HL-60/S4 (cell line): ENCODE measurements around the gene SETDB1.
"Not testable (repeated sequence)": the region's sequence is repeated elsewhere in the genome, so short reads cannot be mapped to it uniquely, and the experiment has no call there.

Source experiments
- in situ Hi-C: fragments of 300-500 bp; cut with MboI; formaldehyde crosslinking; loops from 2 replicates; pipeline ENCODE4 v1.14.3; 2022; ENCODE audit warnings: low sequenced_read_pairs

Gene SETDB1

DNA sequence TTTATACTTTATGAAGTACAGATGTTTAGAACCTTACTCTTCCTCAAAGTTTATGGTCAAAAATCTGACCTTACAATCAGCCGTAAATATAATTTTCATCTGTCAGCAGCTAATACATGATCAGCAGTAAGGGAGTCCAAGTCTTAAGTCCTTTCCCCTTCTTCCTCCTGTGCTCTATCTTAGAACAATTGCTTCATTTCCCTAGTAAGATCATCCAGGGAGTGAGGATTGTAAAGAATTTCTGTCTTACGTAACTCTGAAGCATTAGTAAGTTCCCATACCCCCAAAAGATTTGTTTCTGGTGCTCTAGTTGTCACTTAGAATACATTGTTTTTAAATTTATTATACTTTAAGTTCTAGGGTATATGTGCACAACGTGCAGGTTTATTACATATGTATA is 2.1 kb downstream of the SETDB1 start:
- in situ Hi-C loops = no loop called here

DNA sequence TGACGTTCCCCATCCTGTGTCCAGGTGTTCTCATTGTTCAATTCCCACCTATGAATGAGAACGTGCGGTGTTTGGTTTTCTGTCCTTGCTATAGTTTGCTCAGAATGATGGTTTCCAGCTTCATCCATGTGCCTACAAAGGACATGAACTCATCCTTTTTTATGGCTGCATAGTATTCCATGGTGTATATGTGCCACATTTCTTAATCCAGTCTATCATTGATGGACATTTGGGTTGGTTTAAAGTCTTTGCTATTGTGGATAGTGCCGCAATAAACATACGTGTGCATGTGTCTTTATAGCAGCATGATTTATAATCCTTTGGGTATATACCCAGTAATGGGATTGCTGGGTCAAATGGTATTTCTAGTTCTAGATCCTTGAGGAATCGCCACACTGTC is 2.6 kb downstream of the SETDB1 start:
- in situ Hi-C loops = not testable (repeated sequence)

DNA sequence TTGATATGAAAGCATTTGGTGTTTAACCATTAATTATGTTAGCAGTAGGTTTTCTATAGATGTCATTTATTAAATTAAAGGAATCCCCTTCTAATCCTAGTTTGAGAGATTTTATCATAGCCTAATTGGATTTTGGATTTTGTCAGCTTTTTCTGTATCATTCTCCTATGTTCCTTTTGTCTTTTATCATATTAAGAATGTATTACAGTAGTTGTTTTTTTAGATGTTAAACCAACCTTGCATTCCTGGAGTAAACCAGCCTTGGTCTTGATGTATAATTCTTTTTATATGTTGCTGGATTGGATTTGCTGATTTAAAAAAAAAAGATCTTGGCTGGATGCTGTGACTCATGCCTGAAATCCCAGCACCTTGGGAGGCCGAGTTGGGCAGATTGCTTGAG is 5.6 kb downstream of the SETDB1 start:
- in situ Hi-C loops = no loop called here

DNA sequence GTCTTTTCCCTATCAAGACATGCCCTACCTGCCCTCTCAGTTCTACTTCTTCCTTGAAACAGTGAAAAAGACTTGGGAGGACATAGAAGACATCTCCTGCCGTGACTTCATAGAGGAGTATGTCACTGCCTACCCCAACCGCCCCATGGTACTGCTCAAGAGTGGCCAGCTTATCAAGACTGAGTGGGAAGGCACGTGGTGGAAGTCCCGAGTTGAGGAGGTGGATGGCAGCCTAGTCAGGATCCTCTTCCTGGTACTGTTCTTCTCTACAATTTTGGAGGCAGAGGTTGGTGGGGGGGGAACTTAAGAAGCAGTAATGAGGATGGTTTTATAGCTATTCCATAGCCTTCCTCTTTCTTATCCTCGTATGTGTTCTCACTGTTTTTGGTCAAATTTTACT is 18.7 kb downstream of the SETDB1 start:
- in situ Hi-C loops = no loop called here

DNA sequence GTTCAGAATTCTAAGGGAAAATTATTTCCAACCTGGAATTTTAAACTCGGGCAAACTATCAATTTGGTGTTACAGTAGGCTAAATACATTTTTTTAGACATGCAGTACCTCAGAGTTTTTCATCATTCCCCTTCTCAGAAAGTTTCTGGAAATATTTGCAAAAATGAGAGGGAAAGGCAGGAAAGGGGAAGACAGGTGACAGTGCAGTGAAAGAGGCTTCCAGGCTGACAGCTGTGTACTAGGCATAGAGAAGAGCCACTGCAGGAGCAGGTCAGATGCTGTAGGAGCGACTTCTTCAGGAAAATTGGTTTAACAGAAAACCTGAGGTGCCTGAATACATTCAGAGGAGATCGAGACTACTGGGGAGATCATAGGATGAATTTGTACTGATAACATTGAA is 28.5 kb downstream of the SETDB1 start:
- in situ Hi-C loops = no loop called here

DNA sequence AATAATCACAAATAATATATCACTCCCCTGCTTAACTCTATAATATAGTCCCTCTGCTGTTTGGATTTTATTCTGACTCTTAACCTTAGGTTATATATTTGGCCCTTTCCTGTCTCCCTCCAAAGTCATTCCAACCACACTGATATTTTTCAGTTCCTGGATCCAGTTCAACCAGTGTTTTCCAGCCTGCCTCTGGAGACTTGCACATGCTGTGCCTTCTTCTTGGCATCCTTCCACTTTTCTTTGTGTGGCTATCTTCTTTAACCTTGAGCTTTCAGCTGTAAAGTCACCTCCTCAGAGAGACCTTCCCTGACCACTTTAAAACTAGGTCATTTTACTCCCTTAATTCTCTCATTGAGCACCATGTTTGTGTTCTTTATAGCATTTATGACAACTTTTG is 29.1 kb downstream of the SETDB1 start:
- in situ Hi-C loops = no loop called here

DNA sequence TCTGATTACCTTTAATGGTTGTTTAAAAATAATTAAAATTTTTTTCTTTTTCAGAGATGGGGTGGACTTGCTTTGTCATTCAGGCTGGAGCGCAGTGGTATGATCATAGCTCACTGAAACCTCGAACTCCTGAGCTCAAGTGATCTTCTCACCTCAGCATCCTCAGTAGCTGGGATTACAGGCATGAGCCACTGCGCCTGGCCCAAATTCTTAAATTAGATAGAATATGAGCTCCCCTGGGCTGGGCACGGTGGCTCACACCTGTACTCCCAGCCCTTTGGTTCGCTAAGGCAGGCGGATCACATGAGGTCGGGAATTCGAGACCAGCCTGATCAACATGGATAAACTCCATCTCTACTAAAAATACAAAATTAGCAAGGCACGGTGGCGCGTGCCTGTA is 31.5 kb downstream of the SETDB1 start:
- in situ Hi-C loops = no loop called here

DNA sequence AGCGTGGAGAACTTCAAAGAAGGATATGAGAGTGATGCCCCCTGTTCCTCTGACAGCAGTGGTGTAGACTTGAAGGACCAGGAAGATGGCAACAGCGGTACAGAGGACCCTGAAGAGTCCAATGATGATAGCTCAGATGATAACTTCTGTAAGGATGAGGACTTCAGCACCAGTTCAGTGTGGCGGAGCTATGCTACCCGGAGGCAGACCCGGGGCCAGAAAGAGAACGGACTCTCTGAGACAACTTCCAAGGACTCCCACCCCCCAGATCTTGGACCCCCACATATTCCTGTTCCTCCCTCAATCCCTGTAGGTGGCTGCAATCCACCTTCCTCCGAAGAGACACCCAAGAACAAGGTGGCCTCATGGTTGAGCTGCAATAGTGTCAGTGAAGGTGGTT is 34.5 kb downstream of the SETDB1 start:
- in situ Hi-C loops = no loop called here

DNA sequence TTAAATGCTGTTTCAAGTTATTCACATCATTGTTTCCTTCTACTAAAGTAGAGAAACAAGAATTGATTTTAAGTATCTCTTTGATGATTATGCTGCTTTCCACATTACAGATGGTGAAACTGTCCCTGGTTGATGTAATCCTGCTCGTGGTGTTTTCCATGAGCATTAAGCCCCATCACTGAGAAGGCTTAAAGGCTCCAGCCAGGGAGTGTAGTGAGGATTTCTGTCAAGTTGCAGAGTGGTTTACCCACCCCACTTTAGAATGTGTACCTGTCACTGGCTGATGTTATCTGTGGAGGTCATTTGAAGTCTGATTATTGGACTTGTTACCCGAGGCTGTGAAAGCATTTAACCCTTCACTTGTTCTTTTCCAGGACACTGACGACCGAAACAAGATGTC is 35.6 kb downstream of the SETDB1 start:
- in situ Hi-C loops = no loop called here

DNA sequence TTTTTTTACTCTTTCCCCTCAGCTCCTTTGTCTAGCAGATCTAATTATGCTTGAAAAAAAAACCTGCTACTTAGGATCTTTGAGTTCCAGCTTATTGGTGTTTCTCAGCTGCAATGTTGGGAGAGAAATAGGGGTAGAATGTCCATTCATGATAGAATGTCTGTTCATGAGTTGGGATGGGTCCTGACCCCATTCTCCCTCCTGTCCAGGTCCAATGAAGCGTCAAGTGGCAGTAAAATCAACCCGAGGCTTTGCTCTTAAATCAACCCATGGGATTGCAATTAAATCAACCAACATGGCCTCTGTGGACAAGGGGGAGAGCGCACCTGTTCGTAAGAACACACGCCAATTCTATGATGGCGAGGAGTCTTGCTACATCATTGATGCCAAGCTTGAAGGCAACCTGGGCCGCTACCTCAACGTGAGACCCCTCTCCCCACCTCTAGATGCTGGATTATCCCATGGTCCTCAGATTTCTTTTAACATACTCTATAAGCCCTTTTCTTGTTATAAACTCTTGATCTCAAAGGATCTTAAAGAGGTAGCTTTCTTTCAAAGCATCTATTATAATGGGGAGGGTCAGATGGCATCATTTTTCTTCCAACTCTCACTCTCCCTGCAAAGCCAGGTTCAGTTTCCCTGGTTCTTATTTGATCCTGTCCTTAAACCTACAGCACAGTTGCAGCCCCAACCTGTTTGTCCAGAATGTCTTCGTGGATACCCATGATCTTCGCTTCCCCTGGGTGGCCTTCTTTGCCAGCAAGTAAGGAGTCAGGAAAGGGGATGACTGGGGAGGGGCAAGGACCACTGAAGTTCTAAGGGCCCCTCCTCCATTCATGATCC is 37.4 kb downstream of the SETDB1 start:
- in situ Hi-C loops = no loop called here

DNA sequence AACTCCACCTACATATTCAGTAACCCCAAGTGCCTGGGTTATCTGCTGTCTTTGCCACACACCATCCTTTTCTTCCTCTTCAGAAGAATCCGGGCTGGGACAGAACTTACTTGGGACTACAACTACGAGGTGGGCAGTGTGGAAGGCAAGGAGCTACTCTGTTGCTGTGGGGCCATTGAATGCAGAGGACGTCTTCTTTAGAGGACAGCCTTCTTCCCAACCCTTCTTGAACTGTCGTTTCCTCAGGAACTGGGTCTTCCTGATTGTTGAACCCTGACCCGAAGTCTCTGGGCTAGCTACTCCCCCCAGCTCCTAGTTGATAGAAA is 38.0 kb downstream of the SETDB1 start:
- in situ Hi-C loops = no loop called here

DNA sequence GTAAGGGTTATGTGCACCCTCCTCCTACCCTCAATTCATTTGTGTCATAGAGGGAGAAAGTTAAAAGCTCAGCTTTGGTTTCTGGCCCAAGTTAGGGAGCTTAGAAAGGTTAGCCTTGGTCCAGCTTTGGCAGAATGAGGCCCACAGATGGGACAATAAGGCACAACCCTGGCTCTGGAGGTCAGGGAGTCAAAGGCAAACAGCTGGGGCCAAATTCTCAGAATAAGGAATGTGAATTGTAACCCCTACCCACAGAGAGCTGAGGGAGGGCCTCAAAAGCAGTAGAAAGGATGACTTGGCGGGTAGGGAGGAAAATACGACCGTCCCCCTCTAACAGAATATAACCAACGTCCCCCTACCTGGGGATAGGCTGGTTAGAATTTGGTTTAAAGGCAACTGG is 39.4 kb downstream of the SETDB1 start:
- in situ Hi-C loops = no loop called here

DNA sequence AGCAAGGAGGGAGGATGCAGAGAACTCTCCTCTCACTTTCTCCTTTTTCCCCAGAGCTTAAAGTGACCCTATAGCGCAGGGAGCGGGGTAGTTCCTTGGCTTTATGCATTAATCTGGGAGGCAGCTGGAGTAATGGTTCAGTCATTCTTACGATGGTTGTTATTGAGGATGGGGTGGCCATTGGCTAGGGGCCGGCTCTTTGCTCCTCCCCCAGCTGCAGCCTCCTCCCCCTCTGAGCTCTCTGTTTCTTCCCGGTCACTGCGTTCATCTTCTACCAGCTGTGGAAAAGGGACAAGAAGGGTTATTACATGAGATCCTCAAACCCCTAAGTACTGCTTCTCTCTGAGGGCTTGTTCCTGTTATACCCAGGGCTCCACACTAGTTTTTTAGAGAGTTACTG is 39.8 kb downstream of the SETDB1 start:
- in situ Hi-C loops = no loop called here

DNA sequence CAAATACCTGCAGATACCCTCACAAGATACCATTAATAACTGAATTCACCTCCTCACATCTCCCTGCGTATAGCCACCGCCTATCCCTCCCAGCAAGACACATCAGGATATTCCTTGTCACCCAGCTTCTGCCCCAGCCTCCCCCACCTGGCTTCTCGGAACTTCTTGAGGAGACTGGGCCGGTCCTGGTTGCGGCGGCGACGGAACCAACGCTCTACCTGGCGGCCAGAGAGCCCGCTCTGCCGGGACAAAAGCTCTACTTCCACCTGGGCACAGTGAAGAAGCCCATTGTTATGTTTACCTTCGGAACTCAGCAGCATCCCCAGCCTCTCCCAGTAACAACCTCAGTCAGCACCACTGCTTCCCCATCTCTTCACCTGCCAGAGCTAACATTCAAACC is 41.8 kb downstream of the SETDB1 start:
- in situ Hi-C loops = no loop called here

DNA sequence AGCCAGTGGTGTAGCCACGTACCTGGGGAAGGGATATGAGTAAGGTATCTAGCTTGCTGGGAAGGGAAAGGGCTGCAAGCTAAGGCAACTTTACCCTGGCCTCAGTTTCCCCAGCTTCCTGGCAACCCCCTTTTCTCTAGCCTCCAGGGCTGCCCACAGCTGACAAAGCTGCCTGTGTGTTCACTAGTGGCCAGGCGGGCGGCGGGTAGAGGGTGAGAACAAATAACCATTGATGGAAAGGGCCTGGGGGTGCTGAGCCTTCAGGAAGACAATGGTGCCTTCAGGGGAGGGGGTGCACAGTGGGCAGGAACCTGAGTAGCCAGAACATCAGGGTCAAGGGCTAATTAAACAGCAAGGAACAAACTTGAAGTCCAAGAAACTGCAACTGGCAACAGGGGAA is 42.3 kb downstream of the SETDB1 start:
- in situ Hi-C loops = no loop called here

DNA sequence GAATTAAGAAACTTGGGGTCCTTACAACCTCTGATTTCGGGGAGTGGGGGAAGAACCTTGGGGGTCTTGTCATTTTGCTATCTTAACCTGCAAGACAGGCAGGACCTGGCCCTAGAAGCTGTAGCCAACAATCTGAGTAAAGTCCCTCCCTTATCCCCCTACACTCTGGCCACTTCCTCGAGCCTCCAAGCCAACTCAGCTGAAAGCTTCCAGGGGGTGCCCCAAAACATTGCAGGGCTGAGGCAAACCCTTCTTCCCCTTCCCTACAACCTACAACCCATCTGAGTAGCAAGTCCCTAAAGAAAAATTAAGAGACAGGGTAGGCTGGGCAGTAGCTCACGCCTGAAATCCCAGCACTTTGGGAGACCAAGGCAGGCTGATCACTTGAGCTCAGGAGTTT is 43.5 kb downstream of the SETDB1 start:
- in situ Hi-C loops = no loop called here

DNA sequence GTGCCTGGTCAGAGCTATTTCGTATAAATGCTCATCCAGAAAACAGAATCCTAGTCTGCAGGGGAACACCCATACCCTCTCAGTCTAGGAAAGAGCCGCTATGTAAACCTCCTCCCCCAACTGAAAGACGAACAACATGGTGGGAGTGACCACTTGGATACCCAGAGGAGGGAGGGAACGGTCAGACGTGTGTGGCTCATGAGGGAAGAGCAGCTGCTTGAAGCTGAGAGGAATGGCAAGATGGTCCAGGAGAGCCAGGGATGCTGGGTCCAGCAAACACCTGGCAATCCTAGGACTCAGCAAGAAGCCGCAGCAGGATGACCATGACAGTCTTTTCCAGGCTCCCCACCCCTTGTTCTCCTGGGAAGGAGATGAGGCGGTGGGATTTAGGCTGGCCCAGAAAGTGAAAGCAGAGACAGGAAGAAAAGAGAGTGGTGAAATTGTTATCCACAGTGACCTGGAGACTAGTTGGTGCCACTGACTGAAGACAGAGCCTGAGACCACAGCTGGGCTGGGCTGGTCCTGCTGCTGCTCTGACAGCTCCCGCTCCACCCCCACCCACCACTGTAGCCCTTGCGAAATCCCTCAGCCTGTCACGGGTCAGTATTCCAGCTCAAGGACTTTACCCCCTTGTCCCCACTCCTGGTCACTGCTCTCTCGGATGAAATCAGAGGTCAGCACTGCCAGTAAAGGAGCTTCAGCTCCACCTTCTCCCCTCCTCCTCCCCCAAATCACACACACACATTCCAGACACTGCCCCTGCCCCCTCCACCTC is 44.8 kb downstream of the SETDB1 start:
- in situ Hi-C loops = no loop called here

DNA sequence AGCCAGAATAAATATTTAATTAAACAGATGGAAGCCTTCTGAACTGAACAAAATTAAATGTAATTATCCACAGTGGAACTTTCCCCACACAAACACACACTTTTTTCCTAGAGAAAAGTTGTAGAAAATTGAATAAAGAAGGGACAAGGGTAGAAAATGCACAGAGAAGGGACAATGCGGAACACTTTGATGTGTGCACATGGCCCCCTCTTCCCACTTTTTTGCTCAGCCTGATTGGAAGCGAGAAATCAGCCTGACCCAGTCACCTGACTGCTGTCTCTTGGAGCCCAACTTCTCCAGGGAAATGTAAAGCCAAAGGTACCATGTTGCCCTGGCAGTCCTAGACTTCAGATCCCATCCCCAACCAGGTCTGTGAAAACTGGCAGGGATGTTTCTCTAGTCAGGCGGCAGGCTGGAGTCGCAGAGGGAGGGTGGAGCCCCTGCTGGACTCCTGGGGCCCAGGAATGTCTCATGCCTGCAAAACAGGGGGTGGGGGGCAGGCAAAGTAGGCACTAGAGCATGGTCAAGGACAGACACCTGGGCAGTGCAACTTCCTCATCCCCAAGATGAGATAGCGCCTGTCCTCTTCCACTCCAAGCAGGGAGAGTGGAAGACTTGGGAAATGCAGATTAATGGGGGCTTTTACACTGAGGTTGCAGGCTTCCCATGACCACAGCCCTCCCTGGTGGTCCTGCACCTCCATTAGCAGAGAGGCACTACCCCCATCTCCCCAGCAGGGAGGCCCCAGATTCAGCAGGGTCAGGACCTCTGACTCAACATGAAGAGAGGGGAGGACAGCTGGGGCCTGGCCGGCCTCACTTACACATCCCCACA is 45.6 kb downstream of the SETDB1 start:
- in situ Hi-C loops = no loop called here

DNA sequence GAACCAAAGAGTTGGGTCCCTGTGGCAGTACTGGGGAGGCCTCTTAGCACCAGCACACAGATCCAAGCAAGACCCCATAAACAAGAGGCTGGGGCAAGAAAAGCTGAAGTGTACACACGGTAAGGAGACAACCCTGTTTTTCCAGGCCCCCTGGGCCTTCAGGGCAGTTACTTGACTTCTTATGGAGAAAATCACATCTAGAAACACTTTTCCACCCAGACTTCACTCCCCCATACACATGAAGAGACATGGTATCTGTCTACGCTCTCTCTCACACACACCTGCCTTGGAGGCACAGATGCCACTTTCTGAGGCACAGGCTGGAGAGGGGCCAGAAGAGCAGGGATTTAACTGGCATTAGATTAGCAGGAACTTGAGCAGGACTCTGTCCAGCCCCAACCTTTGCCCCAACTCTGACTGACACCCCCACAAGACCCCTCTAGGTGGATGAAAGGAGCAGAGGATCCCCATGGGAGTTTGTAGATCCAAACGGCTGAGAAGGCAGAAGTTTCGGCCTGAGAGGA is 46.3 kb downstream of the SETDB1 start:
- in situ Hi-C loops = no loop called here

DNA sequence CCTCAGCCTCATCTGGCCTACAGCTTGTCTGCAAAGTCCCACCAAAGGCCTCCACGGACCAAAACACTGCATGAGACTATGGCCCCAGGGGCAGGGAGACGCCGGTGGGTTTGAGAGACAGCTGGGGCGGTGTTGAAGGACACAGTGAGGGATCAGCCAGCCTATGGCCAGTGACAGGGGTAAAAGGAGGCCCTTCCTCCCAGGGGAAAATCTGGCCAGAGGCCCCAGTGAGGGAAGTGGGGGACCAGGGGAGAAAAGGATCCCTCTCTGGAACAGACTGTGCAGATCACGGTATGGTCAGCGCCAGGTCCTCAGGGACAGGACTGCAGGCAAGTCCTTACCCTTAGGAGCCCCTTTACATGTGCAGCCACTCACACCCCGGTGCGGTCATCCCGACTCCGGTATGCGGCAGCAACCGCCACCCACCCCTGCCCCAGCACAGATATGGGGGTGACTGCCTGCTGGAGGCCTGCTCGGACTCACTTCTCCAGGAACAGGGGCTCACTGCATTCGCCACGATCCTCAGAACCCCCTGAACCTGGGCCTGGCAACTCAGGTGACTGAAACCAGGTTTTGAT is 47.2 kb downstream of the SETDB1 start:
- in situ Hi-C loops = no loop called here
